HG03378 (cell line): ENCODE results near the gene DNER.
"Not testable (repeated sequence)": the region's sequence is repeated elsewhere in the genome, so short reads cannot be mapped to it uniquely, and the experiment has no call there.

Experiments
- ATAC-seq: cut with Tn5 transposase; IDR thresholded peaks from one replicate; pipeline ENCODE4 v1.9.1; 2021; ENCODE audit warnings: mild to moderate bottlenecking, moderate library complexity; ENCODE audit not compliant: unreplicated experiment

The DNER gene

DNA sequence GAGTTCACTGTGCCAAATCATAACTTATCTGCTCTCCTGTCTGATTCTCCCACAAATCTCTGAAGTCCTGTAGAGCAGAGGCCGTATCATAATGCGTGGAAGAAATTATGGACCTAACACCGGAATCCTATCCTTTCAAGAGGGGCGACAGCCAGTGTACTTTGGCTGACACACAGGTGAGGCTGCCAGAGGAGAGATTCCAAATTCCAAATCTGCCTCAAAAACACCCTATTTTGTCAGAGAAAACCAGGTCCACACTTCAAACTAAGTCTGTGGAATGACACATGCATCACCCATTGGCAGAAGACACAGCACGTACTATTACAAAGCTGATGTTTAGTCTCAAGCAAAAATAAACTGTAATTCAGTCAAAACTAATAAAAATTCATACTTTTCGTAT lies 304.1 kb downstream of the DNER start:
- ATAC-seq = no peak

DNA sequence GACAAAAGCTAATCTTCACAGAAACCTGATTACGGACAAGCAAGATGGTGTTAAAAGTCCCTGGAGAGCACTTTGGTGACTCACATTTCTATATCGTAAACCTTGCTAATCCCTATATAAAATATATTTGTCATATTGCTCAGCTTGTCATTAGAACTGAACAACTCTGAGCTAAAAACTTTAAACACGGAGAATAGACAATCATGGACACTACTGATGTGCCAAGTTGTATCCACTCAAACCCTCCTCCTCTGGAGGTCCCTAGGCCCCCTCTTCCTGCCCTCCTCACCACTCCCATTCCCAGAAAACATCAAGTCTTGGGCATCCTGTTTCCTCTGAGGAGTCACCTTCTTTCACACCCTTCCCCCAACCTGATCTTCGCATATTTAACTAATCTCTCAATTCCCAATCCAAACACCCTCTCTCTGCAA lies 304.6 kb downstream of the DNER start:
- ATAC-seq = no peak

DNA sequence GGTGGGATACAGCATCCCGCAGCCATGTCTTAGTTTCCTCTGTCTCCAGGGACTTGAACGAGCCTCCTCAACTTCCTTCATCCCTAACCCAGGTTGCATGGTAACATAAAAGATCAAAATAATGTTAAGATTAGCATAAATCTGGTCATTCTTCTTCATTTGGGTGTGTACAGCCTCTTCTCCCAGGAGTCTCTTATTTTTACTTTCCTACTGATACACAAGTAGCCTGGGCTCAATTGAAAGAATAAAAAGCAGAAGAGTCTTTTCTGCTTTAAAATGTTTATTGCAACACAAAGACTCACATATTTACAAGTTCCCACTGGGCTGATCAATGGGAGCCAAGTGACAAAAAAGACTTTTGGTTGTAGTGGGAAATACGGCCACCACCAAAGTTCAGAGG lies 305.4 kb downstream of the DNER start:
- ATAC-seq = no peak

DNA sequence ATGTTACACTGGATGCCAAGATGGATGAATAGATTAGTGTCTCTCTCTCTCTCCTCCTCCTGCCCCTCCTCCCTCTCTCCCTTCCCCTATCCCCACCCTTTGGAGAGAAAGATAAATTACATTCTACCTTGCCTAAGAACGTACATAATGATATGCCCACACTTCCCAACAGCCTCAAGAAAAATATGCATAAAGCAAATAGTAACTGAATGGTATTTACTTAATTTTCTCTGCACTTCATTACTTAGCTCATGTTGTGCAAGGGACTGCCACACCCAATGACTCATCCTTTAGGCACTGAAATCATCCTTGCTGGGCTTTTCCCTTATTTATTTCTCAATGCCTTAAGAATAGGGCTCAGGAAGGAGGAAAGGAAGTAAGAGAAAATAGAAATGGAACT lies 306.0 kb downstream of the DNER start:
- ATAC-seq = no peak

DNA sequence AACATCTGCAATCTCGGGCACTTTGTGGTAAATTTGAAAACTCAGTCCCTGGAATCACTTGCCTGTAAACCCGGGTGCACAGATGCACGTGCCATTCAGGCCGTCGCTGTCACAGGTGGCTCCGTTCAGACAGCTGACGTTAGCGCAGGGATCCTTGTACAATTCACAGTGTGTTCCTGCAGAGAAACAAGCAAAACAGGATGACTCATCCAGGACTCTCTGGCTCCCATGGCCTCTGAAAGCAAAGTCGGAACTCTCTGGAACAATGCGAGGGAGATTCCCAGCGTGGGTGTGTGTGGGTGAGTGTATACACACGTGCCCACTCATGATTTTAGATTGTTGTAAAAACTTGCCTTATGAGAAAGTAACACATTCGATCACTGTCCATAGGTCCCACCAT lies 307.2 kb downstream of the DNER start:
- no peak for ATAC-seq

DNA sequence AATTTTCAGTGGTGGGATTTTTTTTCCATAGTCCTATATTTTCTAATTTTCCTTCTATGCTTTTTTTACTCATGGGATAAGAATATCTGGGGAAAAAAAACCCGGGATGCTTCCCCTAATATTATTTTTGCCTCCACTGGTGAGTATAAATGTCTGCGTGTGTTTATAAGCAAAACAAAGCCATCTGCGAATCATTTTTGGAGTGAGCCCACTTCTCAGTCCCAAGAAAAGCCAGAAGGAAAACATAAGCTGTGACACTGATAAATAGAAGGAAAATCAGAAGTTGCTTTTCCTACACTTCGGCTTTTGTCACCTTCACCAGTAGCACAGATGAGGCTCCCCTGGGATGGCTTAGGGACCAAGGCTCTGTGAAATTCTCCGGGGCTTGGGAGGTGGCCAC lies 308.6 kb downstream of the DNER start:
- ATAC-seq = no peak

DNA sequence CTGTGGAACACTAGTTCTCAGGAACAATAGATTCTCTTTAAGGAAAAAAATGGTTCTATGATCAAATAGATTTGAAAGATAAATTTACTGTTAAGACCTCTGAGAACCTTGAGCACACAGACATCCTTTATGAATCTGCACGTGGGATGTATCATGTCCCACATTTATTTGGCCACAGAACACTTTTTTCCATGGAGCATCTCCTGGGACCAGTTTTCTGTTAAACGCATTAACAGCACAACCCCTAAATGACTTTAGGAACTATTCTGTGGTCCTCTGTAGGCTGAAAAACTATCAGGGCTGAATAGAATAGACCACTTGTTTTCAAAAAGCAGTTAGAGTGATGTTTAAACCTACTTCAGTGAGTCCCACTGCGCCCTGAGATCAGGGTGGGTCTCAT lies 311.1 kb downstream of the DNER start:
- no peak for ATAC-seq

DNA sequence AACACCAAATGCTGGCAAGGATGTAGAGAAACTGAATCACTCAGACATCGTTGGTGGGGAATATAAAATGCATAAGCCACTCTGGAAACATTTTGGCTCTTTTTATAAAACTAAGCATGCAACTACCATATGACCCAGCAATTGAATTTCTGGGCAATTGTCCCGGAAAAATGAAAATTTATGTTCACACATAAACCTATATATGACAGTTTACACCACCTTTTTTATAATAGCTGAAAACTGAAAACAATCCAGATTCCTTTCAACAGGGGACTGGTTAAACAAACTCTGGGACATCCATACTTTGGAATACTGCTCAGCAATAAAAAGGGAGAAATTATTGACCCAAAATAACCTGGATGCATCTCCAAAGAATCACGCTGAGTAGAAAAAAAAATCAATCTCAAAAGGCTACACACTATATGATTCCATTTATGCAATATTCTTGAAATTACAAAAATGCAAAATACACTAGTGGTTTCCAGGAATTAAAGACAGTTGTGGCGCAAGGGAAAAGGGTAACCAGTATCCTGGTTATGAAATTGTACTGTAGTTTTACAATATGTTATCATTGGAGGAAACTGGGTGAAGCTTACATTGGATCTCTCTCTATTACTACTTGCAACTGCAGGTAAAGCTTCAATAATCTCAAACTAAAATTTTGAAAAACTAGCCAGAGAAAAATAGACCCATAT lies 313.0 kb downstream of the DNER start:
- no peak for ATAC-seq

DNA sequence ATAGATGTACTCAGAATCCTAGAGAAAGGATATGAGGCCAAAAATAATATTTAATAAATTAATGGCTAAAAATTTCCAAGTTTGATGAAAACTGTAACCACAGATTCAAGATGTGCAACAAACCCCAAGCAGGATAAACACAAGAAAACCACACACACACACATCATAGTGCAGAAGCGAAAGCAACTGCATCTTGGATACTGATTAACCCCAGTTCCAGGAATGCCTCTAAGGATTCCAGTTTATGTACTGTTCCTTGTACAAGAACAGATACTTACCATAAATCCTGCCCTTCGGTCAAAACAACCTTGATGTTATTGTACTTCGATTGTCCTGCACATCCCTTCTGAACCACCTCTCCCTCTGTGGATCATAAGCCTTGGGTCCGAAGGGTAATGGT lies 320.4 kb downstream of the DNER start:
- no peak for ATAC-seq

DNA sequence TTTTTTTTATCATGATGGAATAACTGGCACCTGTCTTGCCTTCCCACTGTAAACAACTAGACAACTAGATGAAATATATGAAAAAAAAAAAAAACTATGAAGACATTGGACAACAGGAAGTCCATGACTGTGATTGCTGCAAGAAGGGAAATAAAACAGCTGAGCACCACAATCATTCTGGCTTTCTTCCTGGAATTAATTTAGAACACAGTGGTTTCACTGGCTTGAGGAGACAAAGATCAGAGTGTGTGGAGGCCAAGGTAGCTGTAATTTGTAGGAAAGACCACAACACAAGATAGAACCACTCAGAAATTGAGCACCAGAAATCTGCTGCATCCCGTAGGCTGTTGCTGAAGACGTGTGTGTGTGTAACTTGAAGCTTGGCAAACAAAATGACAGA lies 322.2 kb downstream of the DNER start:
- ATAC-seq = no peak

DNA sequence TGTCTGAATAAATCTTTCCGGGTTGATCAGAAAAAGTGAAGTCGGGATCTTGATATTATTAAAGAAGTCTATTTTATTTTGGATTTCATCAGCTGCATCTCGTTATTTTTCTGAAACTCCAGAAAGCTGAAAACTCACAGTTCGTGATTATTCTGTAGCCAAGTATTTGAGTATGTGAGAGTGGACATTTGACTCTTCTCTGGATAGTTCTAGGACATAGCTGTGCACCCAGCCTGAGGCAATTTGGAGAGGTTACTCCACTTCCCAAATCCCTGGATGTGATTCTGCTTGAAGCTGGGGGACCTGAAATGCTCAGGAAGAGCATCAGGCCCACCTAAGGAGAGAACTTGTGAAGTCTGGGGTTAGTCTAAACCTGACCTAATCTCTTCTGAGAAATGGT lies 325.6 kb downstream of the DNER start:
- ATAC-seq = no peak

DNA sequence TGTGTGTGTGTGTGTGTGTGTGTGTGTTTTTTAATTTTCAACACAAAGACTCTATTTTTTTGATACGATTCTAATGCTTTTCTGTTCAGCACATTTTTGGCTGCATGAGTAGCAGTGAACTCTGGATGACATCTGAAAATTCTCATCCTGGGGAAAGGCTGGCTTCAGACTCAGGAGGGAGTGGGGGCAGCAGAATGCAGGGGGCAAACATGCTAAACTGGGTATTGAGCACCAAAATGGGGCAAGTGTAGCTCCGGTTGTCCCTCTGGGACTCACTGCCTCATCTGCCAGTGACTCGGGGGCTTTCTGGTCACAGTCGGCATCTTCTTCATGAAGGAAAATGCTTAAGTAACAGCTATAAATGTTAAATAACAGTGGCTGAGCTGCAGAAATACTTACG lies 326.5 kb downstream of the DNER start:
- ATAC-seq = no peak

DNA sequence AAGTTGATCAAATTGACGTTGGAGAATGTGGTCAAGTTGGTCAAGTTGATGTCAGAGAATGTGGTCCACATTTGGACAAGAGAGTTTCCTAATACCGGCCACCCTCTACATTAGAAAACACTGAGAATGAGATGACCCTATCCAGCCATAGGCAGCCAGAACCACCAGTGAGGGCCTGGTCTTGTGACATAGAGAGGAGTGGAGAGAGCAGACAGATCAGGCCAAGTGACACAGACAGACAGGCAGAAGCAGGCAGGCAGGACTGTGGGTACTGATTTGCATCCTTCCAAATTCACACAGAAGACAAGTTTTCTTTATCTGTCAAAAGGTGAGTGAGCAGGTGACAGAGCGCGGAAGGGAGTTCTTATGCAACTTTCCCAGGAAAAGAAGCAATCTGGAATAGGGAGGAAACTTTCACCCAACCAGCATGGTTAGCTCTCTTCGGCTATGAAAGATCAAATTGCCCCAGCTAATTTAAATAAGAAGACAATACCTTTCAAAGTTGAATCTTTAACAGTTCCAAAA lies 334.2 kb downstream of the DNER start:
- ATAC-seq = no peak

DNA sequence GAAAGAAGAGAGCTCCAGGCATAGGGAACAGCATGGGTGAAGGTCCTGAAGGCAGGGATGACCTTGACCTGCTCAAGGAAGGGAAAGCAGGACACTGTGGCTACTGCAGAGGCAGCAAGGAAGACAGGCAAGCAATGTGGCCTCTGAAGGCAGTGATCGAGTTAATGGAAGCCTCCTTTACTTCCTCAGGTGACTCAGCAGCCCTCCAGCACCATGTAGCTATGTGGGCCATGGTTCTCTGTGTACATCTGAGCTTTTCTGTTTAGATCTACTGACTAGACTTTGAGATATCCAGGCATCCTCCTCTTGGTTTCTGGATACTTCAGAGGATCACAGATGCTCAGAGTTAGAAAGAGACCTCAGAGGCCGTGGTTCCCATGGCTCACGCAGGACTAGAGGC lies 336.0 kb downstream of the DNER start:
- ATAC-seq = no peak

DNA sequence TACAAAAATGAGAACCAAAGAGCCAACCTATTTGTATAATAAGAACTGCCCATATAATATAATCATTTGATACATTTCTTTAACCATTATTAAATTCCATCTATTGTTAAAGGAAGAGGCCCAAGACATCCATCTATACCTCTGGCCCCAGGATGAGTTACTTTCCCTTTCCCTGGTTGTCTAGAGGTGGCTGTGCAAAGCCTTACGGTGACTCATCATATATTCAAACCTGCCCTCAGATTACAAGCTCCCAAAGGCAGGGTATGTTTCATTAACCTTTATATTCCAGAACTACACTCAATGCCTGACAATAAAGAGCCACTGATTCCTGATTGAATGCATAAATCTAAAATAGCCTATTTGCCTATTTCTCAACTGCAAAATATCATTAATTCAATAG lies 337.5 kb downstream of the DNER start:
- ATAC-seq = no peak

DNA sequence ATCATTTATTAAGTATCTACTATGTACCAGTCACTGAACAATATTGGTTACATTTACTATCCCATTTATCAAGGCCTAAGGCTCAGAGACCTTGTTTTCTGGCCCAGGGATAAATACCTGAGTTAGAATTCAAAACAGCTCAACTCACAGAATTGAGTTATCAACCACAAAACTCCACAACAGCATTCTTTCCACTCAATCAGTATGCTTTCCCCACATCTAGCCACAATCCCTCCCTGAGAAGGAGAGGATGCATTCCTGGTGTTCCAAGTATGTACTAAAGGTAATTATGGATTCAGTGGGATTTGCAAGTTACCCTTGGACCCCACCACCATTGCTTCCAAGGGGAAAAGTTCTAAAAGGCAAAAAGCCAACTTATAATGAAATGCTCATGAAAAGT lies 339.1 kb downstream of the DNER start:
- no peak for ATAC-seq

DNA sequence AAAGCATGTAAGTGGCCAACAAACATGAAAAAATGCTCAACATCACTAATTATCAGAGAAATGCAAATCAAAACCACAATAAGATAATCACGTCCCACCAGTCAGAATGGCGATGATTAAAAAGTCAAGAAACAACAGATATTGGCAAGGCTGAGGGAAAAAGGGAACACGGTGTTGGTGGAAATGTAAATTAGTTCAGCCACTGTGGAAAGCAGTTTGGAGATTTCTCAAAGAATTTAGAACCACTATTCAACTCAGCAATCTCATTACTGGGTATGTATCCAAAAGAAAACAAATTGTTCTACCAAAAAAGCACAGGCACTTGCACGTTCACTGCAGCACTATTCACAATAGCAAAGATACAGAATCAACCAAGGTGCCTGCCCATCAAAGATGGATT lies 341.0 kb downstream of the DNER start:
- not testable (repeated sequence) for ATAC-seq

DNA sequence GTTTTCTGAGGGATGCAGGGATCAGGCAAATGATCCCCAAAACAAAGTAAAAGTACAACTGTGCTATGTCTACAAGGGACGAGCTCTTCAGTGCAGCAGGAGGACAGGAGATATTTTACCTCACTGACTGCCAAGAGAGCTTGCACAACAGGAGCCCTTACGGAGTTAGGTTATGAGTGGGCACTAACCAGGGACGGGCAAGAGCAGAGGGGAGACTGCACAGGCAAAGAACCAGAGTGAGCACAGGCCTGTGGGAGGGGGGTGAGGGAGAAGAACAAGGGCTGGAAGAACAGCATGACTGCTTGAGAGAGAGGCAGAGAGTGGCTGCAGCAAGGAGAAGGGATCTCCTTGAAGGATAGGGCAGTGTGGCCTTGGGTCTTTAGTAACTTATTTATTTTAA lies 342.1 kb downstream of the DNER start:
- no peak for ATAC-seq

DNA sequence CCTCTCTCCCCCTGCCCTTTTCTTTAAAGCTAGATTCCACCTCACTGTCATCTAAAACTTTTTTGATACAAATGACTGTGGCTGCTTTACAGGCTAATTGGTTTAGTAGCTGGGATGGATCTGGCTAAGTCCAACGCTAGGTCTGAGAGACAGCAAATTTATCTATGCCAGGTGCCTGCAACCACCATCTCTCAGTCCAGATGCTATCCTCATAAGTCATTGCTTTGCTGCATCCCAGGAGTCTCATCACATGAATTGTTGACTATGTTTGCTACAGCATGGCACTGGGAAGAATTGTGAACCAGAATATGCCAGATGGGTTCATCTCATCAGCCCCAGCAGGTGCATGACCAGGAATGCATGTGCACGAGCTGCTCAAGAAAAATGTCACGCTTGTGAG lies 343.3 kb downstream of the DNER start:
- ATAC-seq = no peak

DNA sequence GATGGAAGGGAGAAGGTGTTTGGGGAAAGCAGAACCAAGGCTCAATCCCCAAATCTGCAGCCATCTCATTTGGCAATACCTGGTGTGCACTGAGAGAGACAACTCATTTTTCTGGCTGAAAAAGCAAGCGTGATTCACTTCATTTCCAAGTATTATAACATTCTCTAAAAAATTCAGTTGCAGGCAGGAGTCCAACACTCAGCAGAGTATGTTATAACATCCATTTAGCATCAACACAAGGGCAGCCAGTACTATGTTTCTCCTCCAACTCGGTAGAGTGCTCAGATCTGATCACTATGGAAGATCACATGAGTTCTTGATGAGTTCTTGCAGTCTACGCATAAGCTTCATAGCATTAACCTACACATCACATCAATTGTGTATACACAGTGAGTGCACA lies 343.8 kb downstream of the DNER start:
- ATAC-seq = no peak

DNA sequence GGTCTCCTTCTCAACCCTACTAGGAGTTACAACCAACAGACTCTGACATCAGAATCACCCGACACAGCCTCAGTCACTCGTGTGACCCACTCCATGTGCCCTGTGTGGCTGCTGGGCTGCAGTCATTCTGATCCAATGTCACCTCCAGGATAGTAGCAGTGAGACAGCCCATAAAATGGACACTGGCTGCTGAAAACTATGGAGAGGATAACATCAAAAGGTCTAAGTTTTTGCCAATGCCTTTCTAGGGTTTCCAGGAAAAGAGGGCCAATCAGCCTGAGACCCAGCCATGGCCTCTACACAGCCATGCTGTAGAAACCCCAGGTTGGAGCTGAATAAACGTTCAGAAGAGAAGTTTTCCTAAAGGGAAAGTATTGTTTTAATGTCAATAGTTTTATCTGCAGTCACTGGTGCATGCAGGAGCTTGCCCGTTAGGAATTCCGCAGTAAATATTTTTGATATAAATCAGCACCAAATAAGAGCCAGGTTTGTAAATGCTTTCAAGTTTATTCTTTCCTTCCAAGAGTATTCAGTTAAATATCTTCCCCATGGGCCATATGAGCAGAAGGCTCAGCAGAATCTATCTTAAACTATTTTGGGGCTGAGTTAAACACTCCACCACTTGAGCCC lies 351.1 kb downstream of the DNER start:
- ATAC-seq = no peak

DNA sequence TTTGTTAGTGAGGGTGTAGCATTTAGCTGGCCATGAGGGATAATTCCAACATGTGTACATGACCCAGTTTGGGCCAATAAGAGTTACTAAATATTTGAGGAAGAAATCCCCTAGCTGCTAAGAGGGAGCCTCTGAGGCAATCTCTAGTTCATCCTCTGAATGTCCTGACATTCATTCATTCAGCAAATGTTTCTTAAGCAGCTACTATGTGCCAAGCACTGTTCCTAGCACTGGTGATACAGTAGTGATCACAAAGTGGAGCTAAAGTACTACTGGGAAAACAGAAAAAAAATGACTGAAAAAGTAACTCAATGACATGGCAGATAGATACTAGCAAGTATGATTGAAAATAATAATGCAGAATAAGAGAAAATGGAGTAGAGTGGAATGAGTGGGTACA lies 363.5 kb downstream of the DNER start:
- ATAC-seq = no peak
